Brain microvascular endothelial cell (primary cell): Measurements from ENCODE around the gene LSAMP.

Experiments
- DNase-seq: peaks from one replicate; pipeline ENCODE4 v3.0.0-alpha.2; 2020
- H3K27ac ChIP-seq: fragments of 250-450 bp; sonication (Bioruptor Pico); 2 replicates; pipeline ENCODE4 v1.5.1; 2020; ENCODE audit warnings: mild to moderate bottlenecking, moderate library complexity
- H3K27me3 ChIP-seq: fragments of 250-450 bp; sonication (Bioruptor Pico); replicated peaks from 2 replicates; pipeline ENCODE4 v1.5.1; 2020; ENCODE audit warnings: mild to moderate bottlenecking
- H3K36me3 ChIP-seq: fragments of 250-450 bp; sonication (Bioruptor Pico); replicated peaks from 2 replicates; pipeline ENCODE4 v1.5.1; 2020; ENCODE audit warnings: mild to moderate bottlenecking
- H3K4me3 ChIP-seq: 2 replicates; pipeline ENCODE4 v1.5.1; 2011; ENCODE audit warnings: low read depth, mild to moderate bottlenecking, control low read depth, low read length, moderate library complexity
- CTCF ChIP-seq: IDR thresholded peaks from 2 replicates; pipeline ENCODE4 v1.5.1; 2011; ENCODE audit warnings: low read depth, mild to moderate bottlenecking, moderate library complexity, low read length, control low read depth, inconsistent platforms; ENCODE audit errors: missing control alignments
- in situ Hi-C: cut with HindIII; loops from 2 replicates; pipeline ENCODE4 v1.10.0; 2017; ENCODE audit warnings: low sequenced_read_pairs, low pct_ligation_motif_present

The LSAMP gene

GRCh38 chr3:116198087-116198486 is 247.2 kb downstream of the LSAMP start:
- no peak overlapping the region for H3K4me3 ChIP-seq
- peak; percentile 36 for DNase-seq
- H3K27ac ChIP-seq = no peak overlapping the region
- TF ChIP-seq CTCF = no peak
- H3K36me3 ChIP-seq = no peaks in the 10 kb centered on the region
- in situ Hi-C loops = no loop called here
- H3K27me3 ChIP-seq = no peaks in the 10 kb centered on the region

GRCh38 chr3:116192464-116192863 is 252.8 kb downstream of the LSAMP start:
- in situ Hi-C loops = no loop called here
- H3K27me3 ChIP-seq = no peaks in the 10 kb centered on the region
- H3K4me3 ChIP-seq = no peak overlapping the region
- no peak for TF ChIP-seq CTCF
- H3K27ac ChIP-seq = no peak overlapping the region
- DNase-seq = no peak
- H3K36me3 ChIP-seq = no peaks in the 10 kb centered on the region

GRCh38 chr3:116191409-116191808 is 253.9 kb downstream of the LSAMP start:
- Histone ChIP-seq H3K4me3 (no peak overlapping the region), H3K27ac (no peak overlapping the region), H3K27me3 (no peaks in the 10 kb centered on the region), H3K36me3 (no peaks in the 10 kb centered on the region)
- no peak for TF ChIP-seq CTCF
- DNase-seq = no peak
- in situ Hi-C loops = no loop called here

GRCh38 chr3:116190095-116190494 is 255.2 kb downstream of the LSAMP start:
- no peak overlapping the region for H3K4me3 ChIP-seq

GRCh38 chr3:116188231-116188785 is 257.0 kb downstream of the LSAMP start:
- in situ Hi-C loops = no loop called here
- H3K27me3 ChIP-seq = no peaks in the 10 kb centered on the region
- no peaks in the 10 kb centered on the region for H3K36me3 ChIP-seq
- no peak for TF ChIP-seq CTCF
- no peak for DNase-seq
- H3K4me3 ChIP-seq = no peak overlapping the region
- no peak overlapping the region for H3K27ac ChIP-seq

More at GRCh38 chr3:116190095-116190494, 255.2 kb downstream of the LSAMP start:
- DNase-seq = no peak
- TF ChIP-seq CTCF = no peak
- no peak overlapping the region for H3K27ac ChIP-seq
- H3K36me3 ChIP-seq = no peaks in the 10 kb centered on the region
- H3K27me3 ChIP-seq = no peaks in the 10 kb centered on the region
- in situ Hi-C loops = no loop called here

- Histone ChIP-seq H3K27ac (no peak overlapping the region), H3K36me3 (no peaks in the 10 kb centered on the region), H3K27me3 (no peaks in the 10 kb centered on the region), H3K4me3 (no peak overlapping the region)
- in situ Hi-C loops = no loop called here
- DNase-seq = no peak
- TF ChIP-seq CTCF = no peak
Observed at GRCh38 chr3:116186049-116186448, 259.2 kb downstream of the LSAMP start.
